Gastroesophageal sphincter (tissue), 4 donors: ENCODE measurements around the gene ABR. TPM values are rescaled to one million over a fixed set of nuclear protein-coding genes. Genes with fewer than 3 reads are reported as not detected.

Experiments used
- ATAC-seq: fragments of 150-250 bp; one replicate; pipeline ENCODE4 v1.9.1; 2016; ENCODE audit warnings: mild to moderate bottlenecking, moderate library complexity
- H3K27ac ChIP-seq, 4 donors: fragments of 200-600 bp; sonication (generic) in 3 of 4; 1 replicate in 3 of 4; 2 replicates in 1 of 4; pipeline ENCODE4 v1.5.1; 2016 to 2019
- H3K27me3 ChIP-seq: fragments of 200-600 bp; sonication (generic); one replicate; pipeline ENCODE4 v1.5.1; 2019
- H3K36me3 ChIP-seq, 2 donors: fragments of 200-600 bp; sonication (generic); one replicate each; pipeline ENCODE4 v1.5.1; 2019; ENCODE audit warnings: control low read depth in 1 of 2
- H3K4me1 ChIP-seq, 3 donors: fragments of 200-600 bp; sonication (generic); 1 replicate in 2 of 3; 2 replicates in 1 of 3; pipeline ENCODE4 v1.5.1; 2016 to 2019; ENCODE audit warnings: control low read depth in 2 of 3
- H3K4me3 ChIP-seq, 2 donors: fragments of 200-600 bp; sonication (generic); one replicate each; pipeline ENCODE4 v1.5.1; 2019; ENCODE audit warnings: mild to moderate bottlenecking in 1 of 2, moderate library complexity in 1 of 2
- H3K9me3 ChIP-seq, 3 donors: fragments of 200-600 bp; sonication (generic); one replicate each; pipeline ENCODE4 v1.5.1; 2017 to 2019; ENCODE audit warnings: control low read depth in 2 of 3
- CTCF ChIP-seq, 4 experiments: fragments of 200-600 bp in 2 of 4; fragments of 450-650 bp in 2 of 4; sonication (generic) in 1 of 4; IDR thresholded peaks; one replicate each; pipeline ENCODE4 v1.5.1; 2017 to 2019; ENCODE audit warnings: antibody characterized with exemption in 4 of 4, mild to moderate bottlenecking in 2 of 4, moderate library complexity in 2 of 4
- EP300 ChIP-seq: sonication (generic); formaldehyde crosslinking; IDR thresholded peaks from one replicate; pipeline ENCODE4 v1.6.1; 2017; ENCODE audit warnings: antibody characterized with exemption, mild to moderate bottlenecking
- POLR2A ChIP-seq, 2 donors: fragments of 450-650 bp; IDR thresholded peaks; one replicate each; pipeline ENCODE4 v1.6.1; 2017; ENCODE audit warnings: antibody characterized with exemption in 2 of 2, mild to moderate bottlenecking in 2 of 2, moderate library complexity in 1 of 2
- POLR2AphosphoS5 ChIP-seq: sonication (generic); formaldehyde crosslinking; IDR thresholded peaks from one replicate; pipeline ENCODE4 v1.6.1; 2017; ENCODE audit warnings: antibody characterized with exemption
- WGBS, 2 donors: methylation state at CpG; one replicate each; pipeline ENCODE4 v1.1.5; 2018; ENCODE audit warnings: low coverage in 1 of 2; 5-methylcytosine and 5-hydroxymethylcytosine counted together
- total RNA-seq, 4 donors: library from RNA; depleted of rRNA; stranded (reverse); fragments of >200 nt; gene quantifications; one replicate each; pipeline ENCODE4 v1.1.0, GENCODE V29; 2016

Gene ABR
- total RNA-seq, 4 donors from 2014 or later = 62.6 to 147 (median 114) TPM

GRCh38 chr17:992933-993332, 186.8 kb downstream of the ABR start:
- Histone ChIP-seq H3K36me3 (no peaks in the 10 kb centered on the region), H3K27me3 (no peaks in the 10 kb centered on the region), H3K4me3 (no peak overlapping the region), H3K9me3 (no peaks in the 10 kb centered on the region), H3K4me1 (peaks cover 0 to 14% (median under 1%) of the 10 kb centered on the region in 3 donors), H3K27ac (no peak overlapping the region)
- no peak for ATAC-seq
- 45 to 69% methylated on average over 3 to 11 of the region's 13 CpGs for WGBS, 2 donors
- no peak for TF ChIP-seq EP300
- no peak for TF ChIP-seq CTCF (IDR thresholded peaks at IDR 0.05)
- no peak for TF ChIP-seq POLR2A (IDR thresholded peaks at IDR 0.05)
- no peak for TF ChIP-seq POLR2AphosphoS5

- no peak for TF ChIP-seq EP300
- TF ChIP-seq POLR2A (IDR thresholded peaks at IDR 0.05) = no peak
- no peak for TF ChIP-seq POLR2AphosphoS5
- no peak for TF ChIP-seq CTCF (IDR thresholded peaks at IDR 0.05)
- Histone ChIP-seq H3K9me3 (no peaks in the 10 kb centered on the region), H3K4me1 (no peaks in the 10 kb centered on the region), H3K27me3 (no peaks in the 10 kb centered on the region), H3K4me3 (no peak overlapping the region), H3K27ac (no peak overlapping the region), H3K36me3 (no peaks in the 10 kb centered on the region)
- no peak for ATAC-seq
- 87 to 100% methylated on average over 3 to 7 of the region's 11 CpGs for WGBS, 2 donors
Measured at GRCh38 chr17:988561-988960, 191.2 kb downstream of the ABR start.

- Histone ChIP-seq H3K4me1 (no peaks in the 10 kb centered on the region), H3K4me3 (no peak overlapping the region), H3K9me3 (no peaks in the 10 kb centered on the region), H3K27ac (no peak overlapping the region), H3K36me3 (no peaks in the 10 kb centered on the region), H3K27me3 (no peaks in the 10 kb centered on the region)
- WGBS, 2 donors = 88% methylated on average over 5 to 6 of the region's 15 CpGs
- no peak for ATAC-seq
- TF ChIP-seq POLR2A (IDR thresholded peaks at IDR 0.05) (no peak), CTCF (IDR thresholded peaks at IDR 0.05) (no peak), EP300 (no peak), POLR2AphosphoS5 (no peak)
Measured at GRCh38 chr17:987931-988330, 191.8 kb downstream of the ABR start.

GRCh38 chr17:986322-986929, 193.4 kb downstream of the ABR start:
- 68% methylated on average over 3 of the region's 6 CpGs; no CpG with 5 or more reads in 1 of the 2 donors for WGBS, 2 donors

More at GRCh38 chr17:986322-986929, 193.4 kb downstream of the ABR start:
- no peak overlapping the region for H3K27ac ChIP-seq
- TF ChIP-seq POLR2A (IDR thresholded peaks at IDR 0.05) = no peak
- no peak for TF ChIP-seq CTCF (IDR thresholded peaks at IDR 0.05)
- TF ChIP-seq EP300 = no peak
- TF ChIP-seq POLR2AphosphoS5 = no peak
- no peaks in the 10 kb centered on the region for H3K27me3 ChIP-seq
- no peaks in the 10 kb centered on the region for H3K4me1 ChIP-seq
- ATAC-seq = no peak
- H3K4me3 ChIP-seq = no peak overlapping the region
- no peaks in the 10 kb centered on the region for H3K9me3 ChIP-seq
- H3K36me3 ChIP-seq = no peaks in the 10 kb centered on the region
